ENCODE measurements around the gene GNAI3.

DNA sequence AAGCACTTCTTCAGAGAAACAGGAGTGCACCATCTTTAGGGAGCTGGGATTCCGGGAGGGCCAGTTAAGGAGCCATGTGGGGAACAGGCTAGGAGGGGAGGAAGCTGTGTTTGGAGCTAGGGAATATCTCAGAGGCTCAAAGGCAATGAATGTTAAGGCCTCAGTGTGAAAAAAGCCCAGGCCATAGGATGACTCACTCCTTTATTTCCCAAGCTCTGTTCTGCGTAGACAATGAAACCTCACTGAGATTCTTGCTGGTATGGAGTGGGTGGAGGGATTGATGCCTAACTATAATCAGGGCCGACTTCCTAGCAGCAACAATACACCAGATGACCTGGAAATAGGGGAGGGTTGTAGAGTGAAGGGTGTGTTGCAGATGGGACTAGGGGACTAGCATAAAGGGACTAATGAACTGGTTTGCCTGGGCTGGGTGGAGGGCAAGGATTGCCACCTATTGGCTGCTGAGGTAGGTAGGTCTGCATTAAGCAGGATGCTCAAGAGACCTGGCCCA lies 68.9 kb downstream of the GNAI3 start:
- TF ChIP-seq, protein P1, sequence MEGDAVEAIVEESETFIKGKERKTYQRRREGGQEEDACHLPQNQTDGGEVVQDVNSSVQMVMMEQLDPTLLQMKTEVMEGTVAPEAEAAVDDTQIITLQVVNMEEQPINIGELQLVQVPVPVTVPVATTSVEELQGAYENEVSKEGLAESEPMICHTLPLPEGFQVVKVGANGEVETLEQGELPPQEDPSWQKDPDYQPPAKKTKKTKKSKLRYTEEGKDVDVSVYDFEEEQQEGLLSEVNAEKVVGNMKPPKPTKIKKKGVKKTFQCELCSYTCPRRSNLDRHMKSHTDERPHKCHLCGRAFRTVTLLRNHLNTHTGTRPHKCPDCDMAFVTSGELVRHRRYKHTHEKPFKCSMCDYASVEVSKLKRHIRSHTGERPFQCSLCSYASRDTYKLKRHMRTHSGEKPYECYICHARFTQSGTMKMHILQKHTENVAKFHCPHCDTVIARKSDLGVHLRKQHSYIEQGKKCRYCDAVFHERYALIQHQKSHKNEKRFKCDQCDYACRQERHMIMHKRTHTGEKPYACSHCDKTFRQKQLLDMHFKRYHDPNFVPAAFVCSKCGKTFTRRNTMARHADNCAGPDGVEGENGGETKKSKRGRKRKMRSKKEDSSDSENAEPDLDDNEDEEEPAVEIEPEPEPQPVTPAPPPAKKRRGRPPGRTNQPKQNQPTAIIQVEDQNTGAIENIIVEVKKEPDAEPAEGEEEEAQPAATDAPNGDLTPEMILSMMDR (IDR thresholded peaks at IDR 0.05; ENCODE audit: borderline replicate concordance, extremely low read depth, low read length, poor library complexity, severe bottlenecking): no peak
- TF ChIP-seq EZH2 (IDR thresholded peaks at IDR 0.05; ENCODE audit: borderline replicate concordance, low read depth, low read length, severe bottlenecking): no peak

All from DND-41 (cell line).